HG03460 (cell line): ENCODE results near the gene FBLN7.

Experiments
- ATAC-seq: cut with Tn5 transposase; IDR thresholded peaks from one replicate; pipeline ENCODE4 v1.9.1; 2021; ENCODE audit not compliant: unreplicated experiment

FBLN7 gene

GRCh38 chr2:112229348-112229747, 91.2 kb downstream of the FBLN7 start:
- no peak for ATAC-seq

- no peak for ATAC-seq
These were observed 92.2 kb downstream of the FBLN7 start for GRCh38 chr2:112230371-112230770.
